ENCODE data around the gene EIF2S1.

Gene EIF2S1

DNA sequence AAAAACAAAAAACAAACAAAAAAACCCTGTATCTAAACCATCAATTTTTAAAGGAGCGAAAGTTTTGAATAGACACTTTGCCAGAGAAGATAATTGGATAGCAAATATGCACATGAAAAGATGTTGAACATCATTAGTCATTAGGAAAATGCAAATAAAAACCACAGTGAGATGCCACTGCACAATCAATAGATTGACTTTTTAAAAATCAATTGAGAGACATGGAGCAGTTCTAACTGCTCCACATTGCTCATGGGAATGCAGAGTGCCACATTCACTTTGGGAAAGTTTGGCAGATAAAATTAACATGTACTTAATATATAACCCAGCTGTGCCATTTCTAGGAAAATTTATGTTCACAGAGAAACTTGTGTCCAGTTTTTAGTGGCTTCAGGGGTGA, 12.7 kb downstream of the EIF2S1 start:
- in situ Hi-C loops (cut with HindIII; ENCODE audit: low sequenced_read_pairs), result no loop called here
- TF ChIP-seq, protein P1, sequence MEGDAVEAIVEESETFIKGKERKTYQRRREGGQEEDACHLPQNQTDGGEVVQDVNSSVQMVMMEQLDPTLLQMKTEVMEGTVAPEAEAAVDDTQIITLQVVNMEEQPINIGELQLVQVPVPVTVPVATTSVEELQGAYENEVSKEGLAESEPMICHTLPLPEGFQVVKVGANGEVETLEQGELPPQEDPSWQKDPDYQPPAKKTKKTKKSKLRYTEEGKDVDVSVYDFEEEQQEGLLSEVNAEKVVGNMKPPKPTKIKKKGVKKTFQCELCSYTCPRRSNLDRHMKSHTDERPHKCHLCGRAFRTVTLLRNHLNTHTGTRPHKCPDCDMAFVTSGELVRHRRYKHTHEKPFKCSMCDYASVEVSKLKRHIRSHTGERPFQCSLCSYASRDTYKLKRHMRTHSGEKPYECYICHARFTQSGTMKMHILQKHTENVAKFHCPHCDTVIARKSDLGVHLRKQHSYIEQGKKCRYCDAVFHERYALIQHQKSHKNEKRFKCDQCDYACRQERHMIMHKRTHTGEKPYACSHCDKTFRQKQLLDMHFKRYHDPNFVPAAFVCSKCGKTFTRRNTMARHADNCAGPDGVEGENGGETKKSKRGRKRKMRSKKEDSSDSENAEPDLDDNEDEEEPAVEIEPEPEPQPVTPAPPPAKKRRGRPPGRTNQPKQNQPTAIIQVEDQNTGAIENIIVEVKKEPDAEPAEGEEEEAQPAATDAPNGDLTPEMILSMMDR (IDR thresholded peaks at IDR 0.05; ENCODE audit: low read depth, low read length, missing control alignments), result no peak
- H3K4me3 ChIP-seq (ENCODE audit: low read depth, low read length), result no peak overlapping the region
- no peak for DNase-seq (ENCODE audit: low read depth)

- DNase-seq (ENCODE audit: low read depth), result no peak
- in situ Hi-C loops (cut with HindIII; ENCODE audit: low sequenced_read_pairs), result no loop called here
- TF ChIP-seq, protein P1 (IDR thresholded peaks at IDR 0.05; ENCODE audit: low read depth, low read length, missing control alignments), result no peak
- H3K4me3 ChIP-seq (ENCODE audit: low read depth, low read length), result no peak overlapping the region
Observed at GRCh38 chr14:67373347-67373746, 13.2 kb downstream of the EIF2S1 start.

DNA sequence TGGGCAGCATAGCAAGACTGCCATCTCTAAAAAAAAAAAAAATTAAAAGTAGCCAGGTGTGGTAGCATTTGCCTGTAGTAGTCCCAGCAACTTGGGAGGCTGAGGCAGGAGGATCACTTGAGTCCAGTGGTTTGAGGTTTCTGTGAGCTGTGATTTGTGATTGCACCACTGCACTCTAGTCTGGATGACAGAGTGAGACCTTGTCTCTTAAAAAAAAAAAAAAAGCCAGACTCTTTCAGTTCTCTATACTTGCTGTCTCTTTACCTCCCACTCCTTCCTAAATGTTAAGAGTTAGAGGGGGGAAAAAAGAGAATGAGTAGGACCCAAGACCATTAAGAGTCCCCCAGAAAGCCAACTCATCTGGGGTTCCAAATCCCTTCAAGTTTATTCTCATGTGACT, 17.8 kb downstream of the EIF2S1 start:
- TF ChIP-seq, protein P1 (IDR thresholded peaks at IDR 0.05; ENCODE audit: low read depth, low read length, missing control alignments), result no peak
- no peak overlapping the region for H3K4me3 ChIP-seq (ENCODE audit: low read depth, low read length)
- DNase-seq (ENCODE audit: low read depth), result no peak
- in situ Hi-C loops (cut with HindIII; ENCODE audit: low sequenced_read_pairs), result no loop called here

DNA sequence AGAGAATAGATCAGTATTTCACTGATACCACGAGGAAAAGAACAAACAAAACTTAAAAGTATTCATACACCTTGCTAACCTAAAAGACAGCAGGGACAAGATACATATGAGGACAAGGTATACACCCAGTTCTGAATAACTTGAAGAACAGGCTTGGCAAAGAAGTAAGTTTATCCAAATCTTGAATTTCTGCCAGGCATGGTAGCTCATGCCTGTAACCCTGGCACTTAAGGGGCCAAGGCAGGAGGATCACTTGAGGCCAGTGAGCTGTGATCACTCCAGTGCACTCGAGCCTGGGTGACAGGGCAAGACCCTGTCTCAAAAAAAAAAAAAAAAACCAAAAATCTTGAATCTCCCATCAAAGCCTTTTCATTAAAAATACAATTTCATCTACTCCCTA, 25.0 kb downstream of the EIF2S1 start:
- no peak for DNase-seq (ENCODE audit: low read depth)
- in situ Hi-C loops (cut with HindIII; ENCODE audit: low sequenced_read_pairs), result no loop called here
- TF ChIP-seq, protein P1 (IDR thresholded peaks at IDR 0.05; ENCODE audit: low read depth, low read length, missing control alignments), result no peak
- no peak overlapping the region for H3K4me3 ChIP-seq (ENCODE audit: low read depth, low read length)

GRCh38 chr14:67385618-67386017, 25.5 kb downstream of the EIF2S1 start:
- TF ChIP-seq, protein P1 (IDR thresholded peaks at IDR 0.05; ENCODE audit: low read depth, low read length, missing control alignments), result no peak
- in situ Hi-C loops (cut with HindIII; ENCODE audit: low sequenced_read_pairs), result no loop called here
- no peak for DNase-seq (ENCODE audit: low read depth)
- no peak overlapping the region for H3K4me3 ChIP-seq (ENCODE audit: low read depth, low read length)

DNA sequence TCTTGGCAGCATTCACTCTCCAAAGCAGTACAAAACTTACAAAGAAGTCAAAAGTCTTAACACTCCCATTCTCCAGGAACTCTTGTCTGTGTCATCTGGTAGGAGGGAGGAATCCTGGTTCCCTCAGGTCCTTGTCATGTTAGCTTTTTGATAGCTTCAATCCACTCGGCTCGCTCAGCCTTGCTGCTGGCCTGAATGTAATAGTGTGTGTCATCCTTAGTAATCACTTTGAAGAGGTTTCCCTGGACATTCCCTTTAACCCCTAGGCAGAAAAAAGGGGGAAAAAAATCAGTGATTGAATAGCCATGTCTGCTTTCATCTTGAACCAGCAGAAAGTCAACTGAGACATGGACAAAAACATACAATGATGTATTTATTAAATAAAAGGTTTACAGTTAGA, 27.1 kb downstream of the EIF2S1 start:
- H3K4me3 ChIP-seq (ENCODE audit: low read depth, low read length), result no peak overlapping the region
- TF ChIP-seq, protein P1 (IDR thresholded peaks at IDR 0.05; ENCODE audit: low read depth, low read length, missing control alignments), result no peak
- no peak for DNase-seq (ENCODE audit: low read depth)
- in situ Hi-C loops (cut with HindIII; ENCODE audit: low sequenced_read_pairs), result no loop called here

- in situ Hi-C loops (cut with HindIII; ENCODE audit: low sequenced_read_pairs), result no loop called here
- TF ChIP-seq, protein P1 (IDR thresholded peaks at IDR 0.05; ENCODE audit: low read depth, low read length, missing control alignments), result no peak
Observed at GRCh38 chr14:67389275-67389674, 29.1 kb downstream of the EIF2S1 start.

More at GRCh38 chr14:67389275-67389674, 29.1 kb downstream of the EIF2S1 start:
- no peak overlapping the region for H3K4me3 ChIP-seq (ENCODE audit: low read depth, low read length)
- DNase-seq (ENCODE audit: low read depth), result no peak
